WI38 (cell line): ENCODE data around the gene STS.

ENCODE experiments used
- H3K4me3 ChIP-seq: 2 replicates; pipeline ENCODE4 v1.5.1; 2011; ENCODE audit warnings: low read depth, mild to moderate bottlenecking, control low read depth, low read length
- TF ChIP-seq, protein P1 (sequence below): IDR thresholded peaks from 2 replicates; pipeline ENCODE4 v1.5.1; 2012; ENCODE audit warnings: low read depth, mild to moderate bottlenecking, control low read depth, low read length

STS gene

GRCh38 chrX:7147413-7147977 is at the start of gene STS:
STS (plus strand) TSS chrX:7147712; CDS start chrX:7253200, 105,488 bp downstream.
- TF ChIP-seq, protein P1, sequence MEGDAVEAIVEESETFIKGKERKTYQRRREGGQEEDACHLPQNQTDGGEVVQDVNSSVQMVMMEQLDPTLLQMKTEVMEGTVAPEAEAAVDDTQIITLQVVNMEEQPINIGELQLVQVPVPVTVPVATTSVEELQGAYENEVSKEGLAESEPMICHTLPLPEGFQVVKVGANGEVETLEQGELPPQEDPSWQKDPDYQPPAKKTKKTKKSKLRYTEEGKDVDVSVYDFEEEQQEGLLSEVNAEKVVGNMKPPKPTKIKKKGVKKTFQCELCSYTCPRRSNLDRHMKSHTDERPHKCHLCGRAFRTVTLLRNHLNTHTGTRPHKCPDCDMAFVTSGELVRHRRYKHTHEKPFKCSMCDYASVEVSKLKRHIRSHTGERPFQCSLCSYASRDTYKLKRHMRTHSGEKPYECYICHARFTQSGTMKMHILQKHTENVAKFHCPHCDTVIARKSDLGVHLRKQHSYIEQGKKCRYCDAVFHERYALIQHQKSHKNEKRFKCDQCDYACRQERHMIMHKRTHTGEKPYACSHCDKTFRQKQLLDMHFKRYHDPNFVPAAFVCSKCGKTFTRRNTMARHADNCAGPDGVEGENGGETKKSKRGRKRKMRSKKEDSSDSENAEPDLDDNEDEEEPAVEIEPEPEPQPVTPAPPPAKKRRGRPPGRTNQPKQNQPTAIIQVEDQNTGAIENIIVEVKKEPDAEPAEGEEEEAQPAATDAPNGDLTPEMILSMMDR, result no peak

DNA sequence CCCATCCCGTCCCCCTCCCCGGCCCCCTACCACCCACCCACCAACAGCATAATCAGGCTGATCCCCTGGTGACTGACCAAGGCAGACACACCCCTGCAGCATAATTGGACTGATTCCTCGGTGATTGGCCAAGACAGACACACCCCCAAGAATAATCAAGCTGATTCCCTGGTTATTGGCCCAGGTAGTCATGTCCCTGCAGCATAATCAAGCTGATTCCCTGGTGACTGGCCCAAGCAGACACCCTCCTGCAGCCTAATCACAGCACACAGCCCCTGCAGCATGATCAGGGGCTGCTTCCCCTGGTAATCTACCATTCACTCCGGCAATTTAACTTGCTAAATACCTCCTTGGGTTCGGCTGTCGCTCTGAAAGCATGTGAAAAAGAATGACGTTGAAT is 47.5 kb upstream of the STS start:
- no peak overlapping the region for H3K4me3 ChIP-seq
- TF ChIP-seq, protein P1, result no peak

More at GRCh38 chrX:7147413-7147977, at the start of gene STS:
- peak within 1 kb of the TSS; percentile 97 for H3K4me3 ChIP-seq

DNA sequence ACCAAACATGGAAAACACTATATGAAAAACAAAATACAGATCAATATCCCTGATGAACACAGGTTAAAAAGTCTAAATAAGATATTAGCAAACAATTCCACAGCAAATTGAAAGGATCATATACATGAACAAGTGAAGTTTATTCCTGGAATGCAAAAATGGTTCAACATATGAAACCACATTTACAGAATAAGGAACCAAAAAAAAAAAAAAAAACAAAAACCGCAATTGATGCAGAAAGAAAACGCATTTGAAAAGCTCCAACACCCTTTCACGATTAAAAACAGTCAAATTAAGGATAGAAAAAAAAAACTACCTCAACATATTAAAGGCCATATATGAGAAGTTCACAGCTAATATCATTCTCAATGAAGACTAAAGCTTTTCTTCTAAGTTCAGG is 45.4 kb upstream of the STS start:
- TF ChIP-seq, protein P1, result no peak
- no peak overlapping the region for H3K4me3 ChIP-seq

GRCh38 chrX:7106649-7107048 is 40.9 kb upstream of the STS start:
- H3K4me3 ChIP-seq, result no peak overlapping the region
- TF ChIP-seq, protein P1, result no peak

- H3K4me3 ChIP-seq, result no peak overlapping the region
- TF ChIP-seq, protein P1, result no peak
Measured at GRCh38 chrX:7108030-7108429, 39.5 kb upstream of the STS start.

GRCh38 chrX:7109049-7109531 is 38.4 kb upstream of the STS start:
- TF ChIP-seq, protein P1, result no peak

DNA sequence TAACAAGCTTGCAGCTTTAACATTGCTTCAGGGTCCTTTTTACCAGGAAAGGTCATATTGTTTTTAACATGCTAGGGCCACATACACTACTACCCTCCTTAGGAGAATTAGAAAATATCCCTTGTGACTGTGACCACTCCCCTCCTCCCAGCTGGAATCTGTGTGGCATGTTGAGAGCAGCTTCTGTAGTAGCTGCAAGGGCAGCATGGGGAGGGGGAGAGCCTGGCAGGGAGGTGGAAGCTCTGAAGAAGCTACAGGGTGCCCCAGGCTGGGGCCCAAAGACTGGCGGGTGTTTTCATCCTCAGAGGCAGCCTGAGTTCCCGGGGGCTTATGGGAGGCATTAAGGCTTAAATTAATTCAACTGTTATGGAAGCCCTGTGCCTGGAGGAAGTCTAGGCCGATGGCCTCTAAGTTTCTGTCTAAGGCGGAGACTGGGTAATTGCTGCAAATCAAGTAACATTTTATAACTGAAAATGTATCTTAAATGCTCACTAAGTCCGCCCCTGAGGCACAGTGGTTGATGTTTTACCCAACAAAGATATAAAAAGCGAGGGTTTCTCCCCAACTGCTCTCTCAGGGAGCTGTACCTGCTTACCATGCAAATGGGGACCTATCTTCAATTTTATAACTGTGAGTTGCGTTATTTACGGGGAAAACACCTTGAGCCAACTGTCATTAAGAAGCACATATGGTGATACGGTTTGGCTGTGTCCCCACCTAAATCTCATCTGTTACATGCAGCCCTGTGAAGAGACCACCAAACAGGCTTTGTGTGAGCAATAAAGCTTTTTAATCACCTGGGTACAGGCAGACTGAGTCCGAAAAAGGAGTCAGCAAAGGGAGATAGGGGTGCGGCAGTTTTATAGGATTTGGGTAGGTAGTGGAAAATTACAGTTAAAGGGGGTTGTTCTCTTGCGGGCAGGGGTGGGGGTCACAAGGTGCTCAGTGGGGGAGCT is 37.4 kb upstream of the STS start:
- no peak overlapping the region for H3K4me3 ChIP-seq
- TF ChIP-seq, protein P1, result no peak

More at GRCh38 chrX:7109049-7109531, 38.4 kb upstream of the STS start:
- H3K4me3 ChIP-seq, result no peak overlapping the region
